Stomach (tissue), 9 donors: ENCODE results near the gene CDC42BPB. TPM values are rescaled to one million over a fixed set of nuclear protein-coding genes. Genes with fewer than 3 reads are reported as not detected.

Source experiments
- DNase-seq, 2 donors: peaks; one replicate each; pipeline versions ENCODE4 v3.0.0 to v3.0.0-alpha.2; 2013 to 2019
- H3K27ac ChIP-seq, 5 donors: fragments of 200-600 bp in 4 of 5; sonication (generic) in 4 of 5; one replicate each; pipeline ENCODE4 v1.5.1; 2013 to 2019; ENCODE audit warnings: mild to moderate bottlenecking in 1 of 5, moderate library complexity in 1 of 5
- H3K27me3 ChIP-seq, 3 donors: fragments of 200-600 bp; sonication (generic); one replicate each; pipeline ENCODE4 v1.5.1; 2017 to 2019; ENCODE audit warnings: mixed run types in 1 of 3
- H3K36me3 ChIP-seq, 4 donors: fragments of 200-600 bp; sonication (generic); 1 replicate in 3 of 4; 2 replicates in 1 of 4; pipeline ENCODE4 v1.5.1; 2016 to 2019
- H3K4me1 ChIP-seq, 4 donors: fragments of 200-600 bp; sonication (generic); one replicate each; pipeline ENCODE4 v1.5.1; 2016 to 2019
- H3K4me3 ChIP-seq, 4 donors: fragments of 200-600 bp; sonication (generic) in 3 of 4; one replicate each; pipeline ENCODE4 v1.5.1; 2016 to 2019; ENCODE audit warnings: mild to moderate bottlenecking in 1 of 4
- H3K9me3 ChIP-seq, 4 donors: fragments of 200-600 bp; sonication (generic); one replicate each; pipeline ENCODE4 v1.5.1; 2016 to 2019
- CTCF ChIP-seq, 7 experiments: fragments of 450-650 bp in 4 of 7; fragments of 200-600 bp in 3 of 7; sonication (generic) in 3 of 7; IDR thresholded peaks; one replicate each; pipeline ENCODE4 v1.5.1; 2016 to 2019; ENCODE audit warnings: antibody characterized with exemption in 7 of 7, control low read depth in 2 of 7, mild to moderate bottlenecking in 1 of 7
- EP300 ChIP-seq: sonication (generic); formaldehyde crosslinking; IDR thresholded peaks from one replicate; pipeline ENCODE4 v1.6.1; 2017; ENCODE audit warnings: antibody characterized with exemption
- POLR2A ChIP-seq, 4 donors: fragments of 450-650 bp; IDR thresholded peaks; one replicate each; pipeline ENCODE4 v1.6.1; 2016; ENCODE audit warnings: antibody characterized with exemption in 4 of 4, control low read depth in 2 of 4, mild to moderate bottlenecking in 1 of 4, moderate library complexity in 1 of 4
- POLR2AphosphoS5 ChIP-seq, 3 donors: sonication (generic); formaldehyde crosslinking; IDR thresholded peaks; one replicate each; pipeline ENCODE4 v1.6.1; 2016; ENCODE audit warnings: antibody characterized with exemption in 3 of 3
- WGBS, 5 donors: extraction: QIAGEN DNeasy Blood & Tissue Kit in 3 of 5; methylation state at CpG; one replicate each; pipeline versions ENCODE4 v1.1.5 to v1.1.7; 2013 to 2018; 5-methylcytosine and 5-hydroxymethylcytosine counted together
- intact Hi-C: fragments of 100-400 bp; cut with DNase I; formaldehyde crosslinking; loops from one replicate; pipeline ENCODE4 v1.15.1; 2023; ENCODE audit warnings: low total_unique reads
- polyA plus RNA-seq, 3 donors: library from polyadenylated mRNA; stranded (reverse); fragments of 200-250 nt; gene quantifications; one replicate each; pipeline ENCODE4 v1.2.3, GENCODE V29; 2013
- total RNA-seq, 5 donors: library from RNA; depleted of rRNA; stranded (reverse); fragments of >200 nt; gene quantifications; one replicate each; pipeline versions ENCODE4 v1.1.0 to v1.2.3, GENCODE V29; 2014 to 2016
- donor health status: healthy with polysubstance abuse.
- donor health status: Bipolar disorder and iron deficiency.
- donor health status: healthy.

CDC42BPB gene
- total and polyA plus RNA-seq, 8 donors: 16.3 to 400 (median 127) TPM

- no peak for TF ChIP-seq EP300
- no peak for TF ChIP-seq POLR2AphosphoS5 (IDR thresholded peaks at IDR 0.05)
- TF ChIP-seq POLR2A (IDR thresholded peaks at IDR 0.05): no peak
- no peak for TF ChIP-seq CTCF (IDR thresholded peaks at IDR 0.05)
- peaks cover 0 to 5% (median 2%) of the 10 kb centered on the region in 3 donors for H3K27me3 ChIP-seq
- H3K4me1 ChIP-seq: peaks cover 3 to 17% (median 14%) of the 10 kb centered on the region in 4 donors
- no peaks in the 10 kb centered on the region for H3K9me3 ChIP-seq
- H3K36me3 ChIP-seq: peaks cover 28 to 84% (median 72%) of the 10 kb centered on the region in 4 donors
- H3K4me3 ChIP-seq: no peak overlapping the region
- 88 to 93% (median 91%) methylated on average over 4 of the region's 4 CpGs for WGBS, 5 donors
- intact Hi-C loops: no loop called here
- no peak for DNase-seq
- no peak overlapping the region for H3K27ac ChIP-seq
These were observed 121.6 kb downstream of the CDC42BPB start for GRCh38 chr14:102935756-102936155.

GRCh38 chr14:102933618-102934231 is 123.6 kb downstream of the CDC42BPB start:
- WGBS, 5 donors: 92 to 96% (median 94%) methylated on average over 20 of the region's 20 CpGs
- peaks cover 19 to 64% (median 55%) of the 10 kb centered on the region in 4 donors for H3K36me3 ChIP-seq

GRCh38 chr14:102932484-102933248 is 124.7 kb downstream of the CDC42BPB start:
- Histone ChIP-seq H3K4me3 (no peak overlapping the region), H3K4me1 (peaks cover 30 to 38% (median 35%) of the 10 kb centered on the region in 4 donors), H3K9me3 (no peaks in the 10 kb centered on the region), H3K36me3 (peaks cover 10 to 54% (median 44%) of the 10 kb centered on the region in 4 donors), H3K27ac (no peak overlapping the region), H3K27me3 (peaks cover 7 to 36% (median 31%) of the 10 kb centered on the region in 3 donors)
- DNase-seq: no peak
- TF ChIP-seq POLR2AphosphoS5 (IDR thresholded peaks at IDR 0.05) (no peak), EP300 (no peak), CTCF (IDR thresholded peaks at IDR 0.05) (no peak), POLR2A (IDR thresholded peaks at IDR 0.05) (no peak)
- intact Hi-C loops: no loop called here
- 87 to 93% (median 88%) methylated on average over 16 to 26 of the region's 26 CpGs for WGBS, 5 donors

More at GRCh38 chr14:102933618-102934231, 123.6 kb downstream of the CDC42BPB start:
- H3K27me3 ChIP-seq: peaks cover 7 to 26% (median 23%) of the 10 kb centered on the region in 3 donors
- H3K4me3 ChIP-seq: no peak overlapping the region
- H3K4me1 ChIP-seq: peaks cover 19 to 27% (median 25%) of the 10 kb centered on the region in 4 donors
- intact Hi-C loops: no loop called here
- H3K27ac ChIP-seq: no peak overlapping the region
- TF ChIP-seq POLR2A (IDR thresholded peaks at IDR 0.05): no peak
- no peak for TF ChIP-seq EP300
- TF ChIP-seq POLR2AphosphoS5 (IDR thresholded peaks at IDR 0.05): no peak
- TF ChIP-seq CTCF (IDR thresholded peaks at IDR 0.05): no peak
- DNase-seq: no peak
- no peaks in the 10 kb centered on the region for H3K9me3 ChIP-seq

GRCh38 chr14:102931580-102932285 is 125.6 kb downstream of the CDC42BPB start:
- no peak for TF ChIP-seq EP300
- no peak for TF ChIP-seq POLR2AphosphoS5 (IDR thresholded peaks at IDR 0.05)
- no peak for TF ChIP-seq POLR2A (IDR thresholded peaks at IDR 0.05)
- no peak for TF ChIP-seq CTCF (IDR thresholded peaks at IDR 0.05)
- peaks cover under 1 to 44% (median 35%) of the 10 kb centered on the region in 4 donors for H3K36me3 ChIP-seq
- 93 to 98% (median 94%) methylated on average over 11 to 12 of the region's 12 CpGs for WGBS, 5 donors
- peaks cover 32 to 40% (median 39%) of the 10 kb centered on the region in 4 donors for H3K4me1 ChIP-seq
- no peak overlapping the region for H3K4me3 ChIP-seq
- peaks cover 7 to 46% (median 31%) of the 10 kb centered on the region in 3 donors for H3K27me3 ChIP-seq
- intact Hi-C loops: no loop called here
- no peaks in the 10 kb centered on the region for H3K9me3 ChIP-seq
- no peak overlapping the region for H3K27ac ChIP-seq
- no peak for DNase-seq
